Endodermal cell (in vitro differentiated cells): ENCODE measurements around the gene NRG2. TPM values are rescaled to one million over a fixed set of nuclear protein-coding genes. Genes with fewer than 3 reads are reported as not detected.
A peak's percentile ranks its signal among the peaks of the same experiment; 100 is the strongest.

ENCODE experiments used
- DNase-seq: peaks from one replicate; pipeline ENCODE4 v3.0.0-alpha.2; 2017
- H3K27ac ChIP-seq: 2 replicates; pipeline ENCODE4 v1.5.1; 2013; ENCODE audit warnings: mild to moderate bottlenecking, low read depth, low read length, moderate library complexity
- H3K27me3 ChIP-seq: 2 replicates; pipeline ENCODE4 v1.6.1; 2013; ENCODE audit warnings: mild to moderate bottlenecking, low read length, moderate library complexity; ENCODE audit not compliant: insufficient read depth, control insufficient read depth, poor library complexity, severe bottlenecking
- H3K36me3 ChIP-seq: 2 replicates; pipeline ENCODE4 v1.7.0; 2013; ENCODE audit warnings: mild to moderate bottlenecking, low read length, moderate library complexity; ENCODE audit not compliant: control insufficient read depth, insufficient read depth
- H3K4me1 ChIP-seq: one replicate; pipeline ENCODE4 v1.7.0; 2013; ENCODE audit warnings: low read length; ENCODE audit not compliant: control insufficient read depth, insufficient read depth
- H3K4me3 ChIP-seq: 2 replicates; pipeline ENCODE4 v1.5.1; 2013; ENCODE audit warnings: mild to moderate bottlenecking, low read length, moderate library complexity
- H3K9ac ChIP-seq: 2 replicates; pipeline ENCODE4 v1.6.1; 2013; ENCODE audit warnings: mild to moderate bottlenecking, low read length, moderate library complexity; ENCODE audit not compliant: poor library complexity, severe bottlenecking; ENCODE audit errors: extremely low read depth
- H3K9me3 ChIP-seq: 2 replicates; pipeline ENCODE4 v1.6.1; 2013; ENCODE audit warnings: mild to moderate bottlenecking, low read length, moderate library complexity; ENCODE audit not compliant: control insufficient read depth
- H3K27ac Mint-ChIP-seq: 2 replicates; pipeline ENCODE4 v1.8.0; 2020; ENCODE audit warnings: mixed read lengths
- H3K27me3 Mint-ChIP-seq: 2 replicates; pipeline ENCODE4 v1.8.0; 2021; ENCODE audit warnings: mild to moderate bottlenecking, mixed read lengths; ENCODE audit not compliant: insufficient read depth
- H3K36me3 Mint-ChIP-seq: 2 replicates; pipeline ENCODE4 v1.8.0; 2020; ENCODE audit warnings: low read depth, mixed read lengths
- H3K4me1 Mint-ChIP-seq: 2 replicates; pipeline ENCODE4 v1.8.0; 2020; ENCODE audit warnings: mixed read lengths
- H3K4me3 Mint-ChIP-seq: 2 replicates; pipeline ENCODE4 v1.8.0; 2020; ENCODE audit warnings: mild to moderate bottlenecking, moderate library complexity, mixed read lengths
- H3K9me3 Mint-ChIP-seq: 2 replicates; pipeline ENCODE4 v1.8.0; 2020; ENCODE audit warnings: mild to moderate bottlenecking, mixed read lengths
- WGBS, 2 experiments: methylation state at CpG; one replicate each; pipeline versions ENCODE4 v1.1.5 to v1.1.7; 2013; ENCODE audit warnings: missing lambda C conversion rate in 2 of 2, mixed read lengths in 1 of 2; ENCODE audit not compliant: insufficient coverage in 1 of 2, insufficient read length in 1 of 2; 5-methylcytosine and 5-hydroxymethylcytosine counted together
- total RNA-seq, 2 donors: library from RNA; stranded (reverse); fragmentation: NEBNext Ultra II Directional in 1 of 2; extraction: Animal tissue kit (Norgen Biotek cat#: 25700) in 1 of 2; gene quantifications; 2 replicates in 1 of 2; 3 replicates in 1 of 2; pipeline ENCODE4 v1.2.1, GENCODE V29; 2021
- TF ChIP-seq, protein P1 (sequence below): fragments of 200-600 bp; sonication (generic); conservative IDR thresholded peaks from 2 replicates; pipeline ENCODE4 v1.5.0; 2021; ENCODE audit warnings: antibody characterized with exemption, mild to moderate bottlenecking

The NRG2 gene
- total RNA-seq, 2 donors from 2014 or later = 10.8 to 12.5 TPM

DNA sequence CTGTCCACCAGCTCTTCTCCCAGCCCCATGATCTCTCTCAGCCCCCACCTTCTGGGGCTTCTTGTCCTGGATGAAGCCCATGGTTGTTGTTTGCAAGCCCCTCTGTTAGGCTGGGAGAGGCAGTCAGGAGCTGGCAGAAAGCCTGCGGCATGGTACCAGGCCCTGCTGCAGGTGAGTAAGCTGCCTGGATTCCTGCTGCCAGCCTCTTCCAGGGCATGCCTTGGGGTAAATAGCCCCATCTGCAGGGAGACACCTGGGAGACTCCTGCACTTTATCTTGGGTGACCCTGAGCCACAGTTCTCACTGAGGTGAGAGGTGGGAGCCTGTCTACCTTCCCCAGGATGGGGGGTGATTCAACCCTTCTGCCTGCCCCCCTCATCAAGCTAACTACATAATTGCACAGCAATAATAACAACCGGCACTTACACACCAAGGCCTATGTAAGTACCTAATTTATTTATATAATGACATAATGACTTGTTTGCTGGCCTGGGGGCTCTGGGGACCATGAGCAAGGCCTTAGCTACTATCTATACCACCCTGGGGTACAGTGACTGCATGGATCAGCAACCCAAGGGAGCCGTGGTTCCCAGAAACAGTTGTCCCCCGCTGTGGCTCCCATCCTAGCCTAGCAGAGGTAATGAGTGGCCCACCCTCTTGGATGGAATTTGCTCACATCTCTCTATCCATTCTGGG, 131.5 kb downstream of the NRG2 start:
- H3K4me3 Mint-ChIP-seq = no peak overlapping the region
- Histone ChIP-seq H3K4me3 (no peak overlapping the region), H3K4me1 (no peaks in the 10 kb centered on the region), H3K9ac (no peak overlapping the region), H3K9me3 (no peaks in the 10 kb centered on the region), H3K27ac (no peak overlapping the region), H3K27me3 (peaks cover 51% of the 10 kb centered on the region), H3K36me3 (no peaks in the 10 kb centered on the region)
- H3K36me3 Mint-ChIP-seq = no peaks in the 10 kb centered on the region
- no peak for DNase-seq
- WGBS, 2 experiments = 94 to 100% methylated on average over 3 of the region's 4 CpGs
- H3K9me3 Mint-ChIP-seq = no peaks in the 10 kb centered on the region
- H3K27me3 Mint-ChIP-seq = peaks cover 41% of the 10 kb centered on the region
- no peaks in the 10 kb centered on the region for H3K4me1 Mint-ChIP-seq
- no peak overlapping the region for H3K27ac Mint-ChIP-seq
- TF ChIP-seq, protein P1, sequence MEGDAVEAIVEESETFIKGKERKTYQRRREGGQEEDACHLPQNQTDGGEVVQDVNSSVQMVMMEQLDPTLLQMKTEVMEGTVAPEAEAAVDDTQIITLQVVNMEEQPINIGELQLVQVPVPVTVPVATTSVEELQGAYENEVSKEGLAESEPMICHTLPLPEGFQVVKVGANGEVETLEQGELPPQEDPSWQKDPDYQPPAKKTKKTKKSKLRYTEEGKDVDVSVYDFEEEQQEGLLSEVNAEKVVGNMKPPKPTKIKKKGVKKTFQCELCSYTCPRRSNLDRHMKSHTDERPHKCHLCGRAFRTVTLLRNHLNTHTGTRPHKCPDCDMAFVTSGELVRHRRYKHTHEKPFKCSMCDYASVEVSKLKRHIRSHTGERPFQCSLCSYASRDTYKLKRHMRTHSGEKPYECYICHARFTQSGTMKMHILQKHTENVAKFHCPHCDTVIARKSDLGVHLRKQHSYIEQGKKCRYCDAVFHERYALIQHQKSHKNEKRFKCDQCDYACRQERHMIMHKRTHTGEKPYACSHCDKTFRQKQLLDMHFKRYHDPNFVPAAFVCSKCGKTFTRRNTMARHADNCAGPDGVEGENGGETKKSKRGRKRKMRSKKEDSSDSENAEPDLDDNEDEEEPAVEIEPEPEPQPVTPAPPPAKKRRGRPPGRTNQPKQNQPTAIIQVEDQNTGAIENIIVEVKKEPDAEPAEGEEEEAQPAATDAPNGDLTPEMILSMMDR = no peak

DNA sequence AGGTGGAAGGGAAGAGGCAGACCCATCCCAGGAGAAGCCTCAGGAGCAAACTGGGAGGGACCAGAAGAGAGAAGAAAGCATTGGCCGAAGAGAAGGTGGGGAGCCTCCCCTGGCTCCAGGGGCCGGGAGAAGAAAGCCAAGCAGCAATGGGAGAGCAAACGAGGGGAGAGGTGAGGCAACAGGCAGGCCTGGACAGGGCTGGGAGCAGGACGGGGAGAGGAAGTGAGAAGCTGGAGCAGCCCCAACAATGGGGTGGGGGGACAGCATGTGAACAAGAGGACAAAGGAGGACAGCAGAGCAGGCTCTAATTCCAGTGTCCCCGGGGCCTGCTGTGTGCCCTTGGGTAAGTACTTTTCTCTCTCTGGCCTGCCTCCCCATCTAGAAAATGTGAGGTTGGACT, 132.2 kb downstream of the NRG2 start:
- no peak overlapping the region for H3K4me3 Mint-ChIP-seq
- no peak overlapping the region for H3K9ac ChIP-seq
- WGBS, 2 experiments = 76 to 86% methylated on average over 4 to 5 of the region's 5 CpGs
- H3K4me1 ChIP-seq = no peaks in the 10 kb centered on the region
- no peaks in the 10 kb centered on the region for H3K9me3 Mint-ChIP-seq
- no peaks in the 10 kb centered on the region for H3K36me3 ChIP-seq
- H3K9me3 ChIP-seq = no peaks in the 10 kb centered on the region
- peaks cover 39% of the 10 kb centered on the region for H3K27me3 Mint-ChIP-seq
- H3K27me3 ChIP-seq = peaks cover 55% of the 10 kb centered on the region
- no peaks in the 10 kb centered on the region for H3K36me3 Mint-ChIP-seq
- no peak overlapping the region for H3K4me3 ChIP-seq
- no peak overlapping the region for H3K27ac Mint-ChIP-seq
- DNase-seq = no peak
- TF ChIP-seq, protein P1 = no peak
- H3K27ac ChIP-seq = no peak overlapping the region
- no peaks in the 10 kb centered on the region for H3K4me1 Mint-ChIP-seq

DNA sequence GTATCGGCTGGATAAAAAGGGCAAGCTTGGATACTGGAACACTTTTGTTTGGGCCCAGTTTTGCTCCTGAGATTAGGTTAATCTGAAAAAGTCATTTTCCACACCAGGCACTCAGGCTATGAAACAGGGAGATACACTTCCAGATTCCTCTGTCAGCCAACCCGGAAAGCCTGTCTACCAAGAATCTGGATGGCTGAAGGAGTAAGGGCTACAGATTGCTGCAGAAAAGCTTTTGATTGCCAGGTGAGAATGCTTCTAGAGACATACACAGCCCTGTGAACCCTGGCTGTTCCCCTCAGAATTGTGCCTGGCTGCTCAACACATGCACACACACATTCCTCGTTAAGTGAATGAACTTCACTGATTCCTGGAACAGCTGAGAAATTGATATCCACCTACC, 133.1 kb downstream of the NRG2 start:
- 86 to 90% methylated on average over 2 to 3 of the region's 3 CpGs for WGBS, 2 experiments
- Histone ChIP-seq H3K9me3 (no peaks in the 10 kb centered on the region), H3K27ac (no peak overlapping the region), H3K36me3 (no peaks in the 10 kb centered on the region), H3K4me3 (no peak overlapping the region), H3K9ac (no peak overlapping the region), H3K4me1 (peaks cover under 1% of the 10 kb centered on the region), H3K27me3 (peaks cover 56% of the 10 kb centered on the region)
- Mint-ChIP-seq H3K9me3 (no peaks in the 10 kb centered on the region), H3K27me3 (peaks cover 32% of the 10 kb centered on the region), H3K4me3 (no peak overlapping the region), H3K36me3 (no peaks in the 10 kb centered on the region), H3K27ac (no peak overlapping the region), H3K4me1 (peaks cover 4% of the 10 kb centered on the region)
- DNase-seq = peak; percentile 26
- TF ChIP-seq, protein P1 = no peak
